GM10248 (cell line): Measurements from ENCODE around the gene DNAJA1.

ENCODE experiments used
- CTCF ChIA-PET: fragments of 300-600 bp; sonication (Branson Sonifier 250); formaldehyde crosslinking; extraction: SDS; loops from one replicate; lab custom pipeline; 2021; ENCODE audit warnings: antibody characterized with exemption; lab: Yijun Ruan, JAX
- POLR2A ChIA-PET: fragments of 350-650 bp; sonication (Branson Sonifier 250); formaldehyde crosslinking; extraction: SDS; loops from one replicate; lab custom pipeline; 2020; ENCODE audit warnings: antibody characterized with exemption; lab: Yijun Ruan, JAX
- DNase-seq: peaks from one replicate; pipeline ENCODE4 v3.0.0; 2012; ENCODE audit errors: extremely low spot score
- TF ChIP-seq, protein P1 (sequence below): IDR thresholded peaks from 2 replicates; pipeline ENCODE4 v1.5.1; 2012; ENCODE audit warnings: mild to moderate bottlenecking, low read depth; ENCODE audit errors: extremely low read depth, missing control alignments, control extremely low read depth

DNAJA1 gene

DNA sequence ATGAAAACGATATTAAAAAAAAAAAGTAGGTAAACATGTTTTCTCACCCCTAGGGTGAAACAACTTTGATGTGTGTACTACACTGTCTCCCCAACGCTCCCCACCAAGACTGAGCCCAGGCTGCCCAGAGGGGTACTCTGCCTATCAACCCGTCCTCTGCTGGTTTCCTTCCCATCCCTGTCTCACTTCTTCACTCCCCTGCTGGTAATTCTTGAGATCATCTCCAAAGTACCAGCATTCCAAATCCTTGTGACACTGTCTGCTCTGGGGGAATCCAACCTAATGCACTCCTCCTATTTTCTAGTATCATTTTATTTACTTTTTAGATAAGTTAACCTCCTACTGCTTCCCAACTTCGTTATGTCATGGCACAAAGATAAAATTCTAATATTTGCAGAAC is 17.3 kb upstream of the DNAJA1 start:
- TF ChIP-seq, protein P1, sequence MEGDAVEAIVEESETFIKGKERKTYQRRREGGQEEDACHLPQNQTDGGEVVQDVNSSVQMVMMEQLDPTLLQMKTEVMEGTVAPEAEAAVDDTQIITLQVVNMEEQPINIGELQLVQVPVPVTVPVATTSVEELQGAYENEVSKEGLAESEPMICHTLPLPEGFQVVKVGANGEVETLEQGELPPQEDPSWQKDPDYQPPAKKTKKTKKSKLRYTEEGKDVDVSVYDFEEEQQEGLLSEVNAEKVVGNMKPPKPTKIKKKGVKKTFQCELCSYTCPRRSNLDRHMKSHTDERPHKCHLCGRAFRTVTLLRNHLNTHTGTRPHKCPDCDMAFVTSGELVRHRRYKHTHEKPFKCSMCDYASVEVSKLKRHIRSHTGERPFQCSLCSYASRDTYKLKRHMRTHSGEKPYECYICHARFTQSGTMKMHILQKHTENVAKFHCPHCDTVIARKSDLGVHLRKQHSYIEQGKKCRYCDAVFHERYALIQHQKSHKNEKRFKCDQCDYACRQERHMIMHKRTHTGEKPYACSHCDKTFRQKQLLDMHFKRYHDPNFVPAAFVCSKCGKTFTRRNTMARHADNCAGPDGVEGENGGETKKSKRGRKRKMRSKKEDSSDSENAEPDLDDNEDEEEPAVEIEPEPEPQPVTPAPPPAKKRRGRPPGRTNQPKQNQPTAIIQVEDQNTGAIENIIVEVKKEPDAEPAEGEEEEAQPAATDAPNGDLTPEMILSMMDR = no peak
- ChIA-PET POLR2A (no interaction called here), CTCF (no interaction called here)
- no peak for DNase-seq

DNA sequence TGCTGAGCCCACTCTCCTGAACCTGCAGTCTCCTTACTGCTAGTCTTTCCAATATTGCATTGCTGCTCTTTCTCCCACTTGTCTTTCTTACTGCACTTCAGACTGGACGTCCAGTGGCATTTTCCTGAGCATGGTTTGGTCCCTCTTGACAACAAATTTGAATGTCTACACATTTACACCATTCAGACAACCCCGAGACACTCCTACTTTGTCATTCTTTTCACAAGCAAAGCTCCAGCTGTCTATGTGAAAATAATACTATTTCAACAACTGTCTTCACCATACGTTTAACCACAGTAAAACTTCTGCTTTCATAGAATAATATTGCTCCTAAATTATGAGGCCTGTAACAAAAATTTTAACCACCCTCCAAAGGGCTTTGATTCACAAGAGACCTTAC is 13.2 kb upstream of the DNAJA1 start:
- ChIA-PET CTCF (interaction anchor here (1.3 to 1.6 kb wide), 3 partner anchors 9 to 632 kb away, joined by 3 to 5 read pairs (median 3); no protein-coding TSS in a partner anchor), POLR2A (interaction anchor here (3.2 kb wide), 1 partner anchor 13 kb away, joined by 32 read pairs; the partner anchor contains the start of gene DNAJA1)
- TF ChIP-seq, protein P1 = no peak
- no peak for DNase-seq

DNA sequence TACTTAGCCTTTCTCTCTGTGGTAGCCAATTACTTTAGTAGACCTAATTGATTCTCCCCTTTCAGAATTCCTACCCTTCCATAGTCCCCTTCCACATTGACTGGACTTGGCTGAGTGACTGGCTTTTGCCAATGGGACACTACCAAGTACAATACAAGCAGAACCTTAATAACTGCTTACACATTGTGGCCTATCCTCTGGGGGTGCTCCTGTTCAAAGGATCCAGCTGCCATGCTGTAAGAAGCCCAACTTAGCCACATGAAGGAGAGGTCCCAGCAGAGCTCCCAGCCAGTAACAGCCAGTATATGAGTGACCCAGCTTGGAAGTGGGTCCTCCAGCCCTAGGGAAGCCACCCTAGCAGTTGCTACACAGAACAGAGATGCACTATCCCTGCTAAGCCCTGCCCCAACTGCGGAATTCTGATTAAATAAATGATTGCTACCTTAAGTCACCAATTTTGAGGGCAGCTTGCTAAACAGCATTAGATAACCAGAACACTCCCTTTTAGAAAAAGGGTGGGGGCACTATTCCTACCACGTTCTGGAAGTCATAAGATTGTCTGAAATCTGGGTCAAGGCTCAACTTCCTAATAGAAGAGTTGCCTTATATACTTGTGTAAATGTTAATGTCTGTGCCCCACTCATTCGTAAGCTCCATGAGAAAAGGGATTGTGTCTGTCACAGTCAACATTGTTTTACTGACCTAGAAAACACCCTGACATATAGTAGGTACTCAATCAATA is 12.6 kb upstream of the DNAJA1 start:
- DNase-seq = no peak
- POLR2A ChIA-PET = interaction anchor here (3.2 kb wide), 1 partner anchor 13 kb away, joined by 32 read pairs; the partner anchor contains the start of gene DNAJA1
- CTCF ChIA-PET = interaction anchor here (1.0 to 1.6 kb wide), 4 partner anchors 10 to 633 kb away, joined by 3 to 5 read pairs (median 3); no protein-coding TSS in a partner anchor
- TF ChIP-seq, protein P1 = no peak

DNA sequence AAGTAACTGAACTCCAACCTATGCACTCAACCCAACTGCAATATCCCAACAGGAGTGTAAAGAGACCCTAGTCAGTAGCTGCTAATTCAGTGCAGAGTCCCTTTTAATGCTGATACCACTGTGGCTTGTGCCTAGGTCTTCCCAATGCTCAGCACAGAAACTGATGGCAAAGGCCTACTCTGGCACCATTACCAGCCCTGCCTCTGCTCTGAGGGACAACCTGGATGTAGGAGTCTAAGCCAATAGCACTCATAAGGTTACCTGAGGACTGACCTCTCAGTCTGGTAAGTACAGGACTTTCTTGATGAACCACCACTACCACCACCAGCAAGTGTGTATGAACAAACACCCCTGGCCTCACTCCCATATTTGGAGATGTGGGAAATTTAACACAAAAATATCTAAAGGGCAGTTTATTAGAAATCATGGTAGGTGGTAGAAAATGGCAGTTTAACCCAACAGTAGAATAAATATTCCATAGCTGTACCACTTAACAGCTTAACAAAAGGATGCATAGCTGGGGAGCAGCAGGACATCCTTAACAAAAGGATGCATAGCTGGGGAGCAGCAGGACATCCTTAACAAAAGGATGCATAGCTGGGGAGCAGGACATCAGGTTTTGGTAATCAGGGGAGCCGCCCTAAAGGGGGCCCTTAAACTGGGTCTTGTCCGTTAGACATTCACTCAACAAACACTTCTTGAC is 11.0 kb upstream of the DNAJA1 start:
- TF ChIP-seq, protein P1 = no peak
- ChIA-PET CTCF (interaction anchor here (0.6 to 1.3 kb wide), 4 partner anchors 9 to 12 kb away, joined by 3 read pairs; no protein-coding TSS in a partner anchor), POLR2A (interaction anchor here (0.5 to 3.2 kb wide), 2 partner anchors 11 to 53 kb away, joined by 3 to 32 read pairs; partner anchors contain the start of gene DNAJA1)
- no peak for DNase-seq

DNA sequence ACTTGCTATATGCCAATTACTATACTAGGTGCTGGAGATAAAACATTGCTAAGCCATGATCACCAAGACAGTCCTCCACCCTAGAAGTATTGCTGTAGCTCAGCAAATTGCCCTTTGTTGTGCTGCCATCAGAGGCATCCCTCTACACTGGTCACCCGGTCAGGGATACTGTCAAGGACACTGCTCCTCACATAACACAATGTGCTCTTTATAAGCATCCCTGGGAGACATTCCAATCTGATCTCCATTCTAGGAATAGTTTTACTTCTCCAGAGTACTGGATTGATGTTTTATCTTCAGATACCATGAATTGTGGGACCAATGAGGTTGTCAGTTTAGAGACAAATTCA is 10.4 kb upstream of the DNAJA1 start:
- ChIA-PET POLR2A (interaction anchor here (3.2 kb wide), 1 partner anchor 10 kb away, joined by 32 read pairs; the partner anchor contains the start of gene DNAJA1), CTCF (interaction anchor here (0.6 to 1.3 kb wide), 4 partner anchors 9 to 12 kb away, joined by 3 read pairs; no protein-coding TSS in a partner anchor)
- no peak for DNase-seq
- TF ChIP-seq, protein P1 = no peak
